ENCODE measurements around the gene NKX3-2.

Gene NKX3-2

DNA sequence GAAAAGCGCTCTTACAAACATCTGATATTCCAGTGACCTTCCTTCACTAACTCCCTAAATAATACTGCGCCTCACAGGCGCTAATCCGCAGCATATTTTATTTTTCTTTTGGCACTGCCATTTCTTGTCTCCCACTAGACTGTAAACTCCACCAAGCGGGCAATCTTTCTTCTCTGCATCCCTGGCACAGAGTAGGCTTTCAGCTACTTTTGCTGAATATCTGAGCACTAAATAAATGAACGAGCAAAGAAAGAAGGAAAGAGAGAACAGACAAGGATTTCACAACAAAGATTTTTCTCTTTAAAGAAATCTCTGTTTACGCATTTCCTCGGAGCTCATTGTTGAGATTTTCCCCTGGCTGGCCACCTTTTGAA, 12.7 kb downstream of the NKX3-2 start:
- DNase-seq (ENCODE audit: low read depth in 2 of 2), result no peak

GRCh38 chr4:13530823-13531624, 13.3 kb downstream of the NKX3-2 start:
- DNase-seq (ENCODE audit: low read depth in 2 of 2), result no peak

- DNase-seq (ENCODE audit: low read depth in 2 of 2), result no peak
Observed at GRCh38 chr4:13529128-13529919, 15.0 kb downstream of the NKX3-2 start.

DNA sequence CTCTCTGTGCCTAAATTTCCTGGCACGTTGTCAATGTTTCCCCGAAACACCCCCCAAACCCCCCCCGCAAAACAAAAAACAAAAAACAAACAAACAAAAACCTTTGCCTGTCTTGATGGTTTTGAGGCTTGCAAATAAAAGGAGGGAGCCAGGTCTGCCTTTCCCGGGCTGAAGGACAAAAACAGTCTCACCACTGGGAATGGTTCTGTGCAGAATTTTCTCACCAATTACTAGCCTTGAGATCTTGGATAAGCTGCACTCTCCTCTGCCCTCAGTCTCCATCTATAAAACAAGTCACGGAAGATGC, 15.5 kb downstream of the NKX3-2 start:
- DNase-seq (ENCODE audit: low read depth in 2 of 2), result no peak

DNA sequence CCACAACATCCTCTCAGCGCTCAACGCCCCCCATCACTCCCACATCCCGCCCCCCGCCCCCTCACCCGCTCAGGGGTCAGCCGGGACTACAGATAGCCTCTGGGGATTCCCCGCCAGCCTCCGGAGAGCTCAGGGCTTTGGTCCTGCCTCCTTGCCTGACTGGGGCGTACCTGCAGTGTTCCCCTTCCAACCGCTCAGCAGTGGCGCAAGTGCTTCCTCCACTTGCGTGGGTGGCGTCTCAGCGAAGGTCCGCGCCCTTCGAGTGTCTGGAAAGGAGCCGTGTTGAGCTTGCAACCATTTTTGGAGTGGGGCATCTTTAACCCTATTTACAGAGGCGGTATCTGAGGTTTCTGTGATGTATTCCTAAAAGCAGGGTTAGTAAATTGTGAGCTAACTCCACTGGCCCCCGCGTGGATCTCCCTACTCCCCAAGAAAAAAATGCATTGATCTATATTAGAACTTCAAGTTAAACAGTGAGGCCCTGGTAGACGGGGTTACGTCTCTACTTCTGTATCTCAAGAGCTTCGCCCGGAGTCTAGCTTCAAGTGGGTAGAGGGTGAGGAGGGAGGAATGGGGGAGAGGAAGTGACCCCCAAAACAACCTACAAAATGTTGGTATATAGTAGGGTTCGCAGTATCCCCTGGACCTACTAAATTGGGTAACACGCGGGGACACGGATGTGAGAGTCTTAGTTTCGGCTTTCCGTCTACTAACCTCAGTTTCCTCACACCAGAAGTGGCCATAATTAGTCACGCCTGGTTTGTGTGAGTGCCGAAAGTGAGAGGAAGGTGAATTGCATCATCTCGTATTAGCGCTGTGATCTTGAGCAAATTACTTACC, 16.1 kb downstream of the NKX3-2 start:
- DNase-seq (ENCODE audit: low read depth in 2 of 2), result no peak

- no peak for DNase-seq (ENCODE audit: low read depth in 2 of 2)
Observed at GRCh38 chr4:13527192-13527980, 16.9 kb downstream of the NKX3-2 start.

GRCh38 chr4:13526658-13527057, 17.6 kb downstream of the NKX3-2 start:
- no peak for DNase-seq (ENCODE audit: low read depth in 2 of 2)

GRCh38 chr4:13525606-13526281, 18.6 kb downstream of the NKX3-2 start:
- no peak for DNase-seq (ENCODE audit: low read depth in 2 of 2)

DNA sequence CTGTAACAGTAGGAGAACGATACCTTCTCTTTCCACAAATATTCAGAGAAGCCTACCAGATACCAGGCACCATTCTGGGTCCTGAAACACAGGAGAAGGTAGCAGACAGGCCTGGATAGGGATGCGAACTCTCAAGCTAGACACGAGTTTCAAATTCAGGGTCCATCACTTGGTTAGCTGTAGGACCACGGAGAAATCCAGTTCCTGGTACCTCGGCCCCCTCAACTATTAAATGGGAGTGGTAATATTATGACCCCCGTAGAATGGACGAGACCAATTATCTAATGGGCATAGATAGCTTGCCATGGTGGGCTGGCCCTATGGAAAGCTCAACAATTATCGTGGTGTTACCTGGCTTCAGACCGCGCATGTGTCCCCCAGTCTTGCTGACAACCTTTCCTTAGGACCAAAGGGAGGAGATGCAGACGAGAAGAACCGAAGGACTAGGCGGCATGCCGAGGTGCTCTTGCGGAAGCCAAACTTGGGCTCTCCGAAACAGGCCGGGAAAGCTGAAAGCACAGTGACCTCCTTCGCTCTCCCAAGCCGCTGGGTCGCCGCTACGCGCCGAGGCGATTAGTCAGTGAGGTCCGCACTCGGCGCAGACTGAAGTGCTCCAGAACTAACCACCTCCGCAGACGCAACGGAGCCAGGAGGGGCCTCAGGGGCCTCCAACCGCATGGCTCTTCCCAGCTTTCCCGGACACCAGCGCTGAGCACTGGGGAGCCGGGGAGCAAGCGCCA, 19.6 kb downstream of the NKX3-2 start:
- DNase-seq (ENCODE audit: low read depth in 2 of 2), result no peak

DNA sequence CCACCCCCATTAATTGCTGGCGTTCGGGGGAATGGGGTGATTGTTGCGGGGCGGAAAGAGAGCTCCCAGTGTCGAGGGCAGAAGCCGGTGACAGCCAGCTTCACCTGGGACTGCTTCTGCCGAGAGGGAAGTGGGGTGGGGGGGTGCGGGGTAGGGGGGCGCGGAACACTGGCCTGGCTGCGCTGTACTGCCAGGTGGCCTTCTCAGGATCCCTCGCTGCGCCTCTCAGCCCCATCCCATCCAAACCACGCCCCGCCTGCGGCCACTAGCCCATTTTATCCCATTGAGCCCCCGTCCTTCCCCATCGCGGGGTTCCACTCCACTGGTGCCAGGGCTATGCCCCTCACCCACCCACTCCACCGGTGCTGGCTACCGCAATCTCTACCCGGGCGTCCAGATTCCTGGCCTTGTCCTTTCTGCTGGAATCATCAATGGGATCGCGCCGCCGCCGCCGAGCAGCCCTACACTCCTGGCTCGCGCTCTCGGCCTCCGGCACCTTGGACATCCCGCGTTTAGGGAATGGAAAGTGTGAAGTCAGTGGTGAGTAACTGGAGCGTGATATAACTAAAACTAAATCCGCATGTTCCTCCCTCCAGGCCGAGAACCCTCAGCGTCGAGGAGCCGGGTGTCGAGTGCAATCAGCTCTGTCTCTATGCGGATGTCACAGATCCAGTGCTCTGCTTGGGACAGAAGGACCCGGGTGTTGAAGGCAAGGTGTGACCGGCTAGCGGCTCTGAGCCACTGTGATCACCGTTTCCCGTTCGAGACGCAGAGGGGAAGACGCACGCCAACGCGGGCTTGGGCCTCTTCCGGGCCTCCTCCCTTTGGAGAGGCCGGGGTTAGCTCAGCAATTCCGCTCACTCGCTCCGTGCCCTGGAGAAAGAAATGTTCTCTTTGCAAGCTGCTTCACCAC, 20.5 kb downstream of the NKX3-2 start:
- no peak for DNase-seq (ENCODE audit: low read depth in 2 of 2)

- DNase-seq (ENCODE audit: low read depth in 2 of 2), result no peak
Observed at GRCh38 chr4:13523105-13523477, 21.2 kb downstream of the NKX3-2 start.

GRCh38 chr4:13522282-13523104, 21.8 kb downstream of the NKX3-2 start:
- DNase-seq (ENCODE audit: low read depth in 2 of 2), result no peak

GRCh38 chr4:13521047-13521446, 23.3 kb downstream of the NKX3-2 start:
- no peak for DNase-seq (ENCODE audit: low read depth in 2 of 2)

GRCh38 chr4:13516315-13516860, 27.9 kb downstream of the NKX3-2 start:
- DNase-seq (ENCODE audit: low read depth in 2 of 2), result no peak

- no peak for DNase-seq (ENCODE audit: low read depth in 2 of 2)
Observed at GRCh38 chr4:13515268-13515667, 29.0 kb downstream of the NKX3-2 start.

GRCh38 chr4:13514722-13515121, 29.6 kb downstream of the NKX3-2 start:
- DNase-seq (ENCODE audit: low read depth in 2 of 2), result no peak

DNA sequence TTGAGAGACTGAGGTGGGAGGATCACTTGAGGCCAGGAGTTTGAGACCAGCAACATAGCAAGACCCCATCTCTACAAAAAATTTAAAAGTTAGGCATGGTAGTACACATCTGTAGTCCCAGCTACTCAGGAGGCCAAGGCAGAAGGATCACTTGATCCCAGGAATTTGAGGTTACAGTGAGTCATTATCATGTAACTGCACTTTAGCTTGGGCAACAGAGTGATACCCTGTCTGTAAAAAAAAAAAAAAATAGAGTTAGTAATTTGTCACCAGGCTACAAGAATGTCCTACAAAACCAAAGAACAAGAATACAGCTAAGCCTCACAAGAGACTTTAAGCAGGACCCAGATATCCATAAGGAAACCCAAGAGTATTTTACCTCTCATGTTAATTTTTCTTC, 33.2 kb downstream of the NKX3-2 start:
- DNase-seq (ENCODE audit: low read depth in 2 of 2), result no peak

DNA sequence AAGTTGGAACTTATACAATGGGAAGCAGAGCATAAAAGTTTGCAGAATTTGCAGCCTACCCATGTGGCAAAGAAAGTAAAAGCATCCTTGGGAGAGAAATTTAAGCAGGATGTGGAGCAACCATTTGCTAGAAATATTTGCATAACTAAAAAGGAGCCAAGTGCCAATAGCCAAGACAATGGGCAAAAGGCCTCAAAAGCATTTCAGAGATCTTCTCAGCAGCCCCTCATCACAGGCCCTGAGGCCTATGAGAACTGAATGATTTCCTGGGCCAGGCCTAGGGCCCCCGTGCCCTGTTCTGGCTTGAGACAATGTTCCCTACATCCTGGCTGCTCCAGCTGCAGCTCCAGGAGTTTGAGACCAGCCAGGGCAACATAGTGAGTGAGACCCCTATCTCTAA, 34.9 kb downstream of the NKX3-2 start:
- no peak for DNase-seq (ENCODE audit: low read depth in 2 of 2)
